ENCODE results near the gene QPCTL.
"Not testable (repeated sequence)": the region's sequence is repeated elsewhere in the genome, so short reads cannot be mapped to it uniquely, and the experiment has no call there.

QPCTL gene

GRCh38 chr19:45712699-45713067, 20.2 kb downstream of the QPCTL start:
- peaks cover 2% of the 10 kb centered on the region for H3K36me3 ChIP-seq (ENCODE audit: control insufficient read depth, insufficient read depth, low read length)
- H3K9ac ChIP-seq (ENCODE audit: low read length): no peak overlapping the region
- H3K27me3 ChIP-seq (ENCODE audit: control insufficient read depth, insufficient read depth, low read length): no peaks in the 10 kb centered on the region
- no peak overlapping the region for H3K4me3 ChIP-seq (ENCODE audit: low read length)
- no peak overlapping the region for H3K27ac ChIP-seq (ENCODE audit: low read depth, low read length)
- no peaks in the 10 kb centered on the region for H3K4me1 ChIP-seq (ENCODE audit: control insufficient read depth, insufficient read depth, low read length)

GRCh38 chr19:45713141-45713540, 20.7 kb downstream of the QPCTL start:
- Histone ChIP-seq H3K27ac (ENCODE audit: low read depth, low read length) (no peak overlapping the region), H3K4me3 (ENCODE audit: low read length) (no peak overlapping the region), H3K27me3 (ENCODE audit: control insufficient read depth, insufficient read depth, low read length) (no peaks in the 10 kb centered on the region), H3K36me3 (ENCODE audit: control insufficient read depth, insufficient read depth, low read length) (peaks cover 2% of the 10 kb centered on the region), H3K9ac (ENCODE audit: low read length) (no peak overlapping the region), H3K4me1 (ENCODE audit: control insufficient read depth, insufficient read depth, low read length) (peaks cover 4% of the 10 kb centered on the region)

- H3K36me3 ChIP-seq (ENCODE audit: control insufficient read depth, insufficient read depth, low read length): peaks cover 2% of the 10 kb centered on the region
These were observed 22.7 kb downstream of the QPCTL start for GRCh38 chr19:45715139-45715538.

GRCh38 chr19:45716359-45717130, 24.1 kb downstream of the QPCTL start:
- Histone ChIP-seq H3K9ac (ENCODE audit: low read length) (peak overlapping the region; percentile 56), H3K27ac (ENCODE audit: low read depth, low read length) (peak overlapping the region; percentile 85), H3K27me3 (ENCODE audit: control insufficient read depth, insufficient read depth, low read length) (no peaks in the 10 kb centered on the region), H3K36me3 (ENCODE audit: control insufficient read depth, insufficient read depth, low read length) (peaks cover 2% of the 10 kb centered on the region), H3K4me1 (ENCODE audit: control insufficient read depth, insufficient read depth, low read length) (peaks cover 7% of the 10 kb centered on the region), H3K4me3 (ENCODE audit: low read length) (peak overlapping the region; percentile 82)

More at GRCh38 chr19:45715139-45715538, 22.7 kb downstream of the QPCTL start:
- Histone ChIP-seq H3K4me1 (ENCODE audit: control insufficient read depth, insufficient read depth, low read length) (peaks cover 7% of the 10 kb centered on the region), H3K9ac (ENCODE audit: low read length) (no peak overlapping the region), H3K4me3 (ENCODE audit: low read length) (no peak overlapping the region), H3K27me3 (ENCODE audit: control insufficient read depth, insufficient read depth, low read length) (no peaks in the 10 kb centered on the region), H3K27ac (ENCODE audit: low read depth, low read length) (no peak overlapping the region)

GRCh38 chr19:45717131-45717982, 24.9 kb downstream of the QPCTL start:
- no peaks in the 10 kb centered on the region for H3K27me3 ChIP-seq (ENCODE audit: control insufficient read depth, insufficient read depth, low read length)
- H3K9ac ChIP-seq (ENCODE audit: low read length): peak overlapping the region; percentile 76
- peaks cover 7% of the 10 kb centered on the region for H3K4me1 ChIP-seq (ENCODE audit: control insufficient read depth, insufficient read depth, low read length)
- H3K27ac ChIP-seq (ENCODE audit: low read depth, low read length): peak overlapping the region; percentile 95
- peaks cover 2% of the 10 kb centered on the region for H3K36me3 ChIP-seq (ENCODE audit: control insufficient read depth, insufficient read depth, low read length)
- peak overlapping the region; percentile 82 for H3K4me3 ChIP-seq (ENCODE audit: low read length)

- Histone ChIP-seq H3K4me3 (ENCODE audit: low read length) (peak overlapping the region; percentile 72), H3K9ac (ENCODE audit: low read length) (peak overlapping the region; percentile 76), H3K36me3 (ENCODE audit: control insufficient read depth, insufficient read depth, low read length) (no peaks in the 10 kb centered on the region), H3K27ac (ENCODE audit: low read depth, low read length) (peak overlapping the region; percentile 95), H3K27me3 (ENCODE audit: control insufficient read depth, insufficient read depth, low read length) (no peaks in the 10 kb centered on the region), H3K4me1 (ENCODE audit: control insufficient read depth, insufficient read depth, low read length) (peaks cover 7% of the 10 kb centered on the region)
These were observed 25.7 kb downstream of the QPCTL start for GRCh38 chr19:45717983-45718650.

- not testable (repeated sequence) for H3K36me3 ChIP-seq (ENCODE audit: control insufficient read depth, insufficient read depth, low read length); H3K4me3 ChIP-seq (ENCODE audit: low read length); H3K4me1 ChIP-seq (ENCODE audit: control insufficient read depth, insufficient read depth, low read length); H3K27ac ChIP-seq (ENCODE audit: low read depth, low read length); H3K27me3 ChIP-seq (ENCODE audit: control insufficient read depth, insufficient read depth, low read length); H3K9ac ChIP-seq (ENCODE audit: low read length)
These were observed 27.6 kb downstream of the QPCTL start for GRCh38 chr19:45720065-45720464.

GRCh38 chr19:45728683-45729082, 36.2 kb downstream of the QPCTL start:
- not testable (repeated sequence) for H3K36me3 ChIP-seq (ENCODE audit: control insufficient read depth, insufficient read depth, low read length); H3K27ac ChIP-seq (ENCODE audit: low read depth, low read length); H3K27me3 ChIP-seq (ENCODE audit: control insufficient read depth, insufficient read depth, low read length); H3K4me1 ChIP-seq (ENCODE audit: control insufficient read depth, insufficient read depth, low read length); H3K9ac ChIP-seq (ENCODE audit: low read length); H3K4me3 ChIP-seq (ENCODE audit: low read length)

GRCh38 chr19:45729800-45730290, 37.4 kb downstream of the QPCTL start:
- H3K36me3 ChIP-seq (ENCODE audit: control insufficient read depth, insufficient read depth, low read length): no peaks in the 10 kb centered on the region
- H3K4me1 ChIP-seq (ENCODE audit: control insufficient read depth, insufficient read depth, low read length): peaks cover 8% of the 10 kb centered on the region
- peak overlapping the region; percentile 52 for H3K27ac ChIP-seq (ENCODE audit: low read depth, low read length)
- H3K4me3 ChIP-seq (ENCODE audit: low read length): peak overlapping the region; percentile 84
- peak overlapping the region; percentile 42 for H3K9ac ChIP-seq (ENCODE audit: low read length)
- H3K27me3 ChIP-seq (ENCODE audit: control insufficient read depth, insufficient read depth, low read length): no peaks in the 10 kb centered on the region

GRCh38 chr19:45730368-45731288, 38.2 kb downstream of the QPCTL start, which contains the start of gene FBXO46:
Gene FBXO46, minus strand, starts transcription at chr19:45730896. Its CDS starts 17,401 bp downstream, at chr19:45713495.
- peak within 1 kb of the TSS; percentile 42 for H3K9ac ChIP-seq (ENCODE audit: low read length)
- H3K27ac ChIP-seq (ENCODE audit: low read depth, low read length): peak within 1 kb of the TSS; percentile 52
- no peaks in the 10 kb centered on the region for H3K36me3 ChIP-seq (ENCODE audit: control insufficient read depth, insufficient read depth, low read length)

GRCh38 chr19:45733160-45733810, 40.8 kb downstream of the QPCTL start, which contains the start of gene MEIOSIN:
Gene MEIOSIN, plus strand, starts transcription at chr19:45733439. Its CDS starts 1,938 bp downstream, at chr19:45735377.
- Histone ChIP-seq H3K27me3 (ENCODE audit: control insufficient read depth, insufficient read depth, low read length) (no peaks in the 10 kb centered on the region), H3K36me3 (ENCODE audit: control insufficient read depth, insufficient read depth, low read length) (no peaks in the 10 kb centered on the region), H3K27ac (ENCODE audit: low read depth, low read length) (no peak within 1 kb of the TSS), H3K4me3 (ENCODE audit: low read length) (no peak within 1 kb of the TSS), H3K4me1 (ENCODE audit: control insufficient read depth, insufficient read depth, low read length) (peaks cover 8% of the 10 kb centered on the region), H3K9ac (ENCODE audit: low read length) (no peak within 1 kb of the TSS)

More at GRCh38 chr19:45730368-45731288, 38.2 kb downstream of the QPCTL start, which contains the start of gene FBXO46:
- peaks cover 8% of the 10 kb centered on the region for H3K4me1 ChIP-seq (ENCODE audit: control insufficient read depth, insufficient read depth, low read length)
- no peaks in the 10 kb centered on the region for H3K27me3 ChIP-seq (ENCODE audit: control insufficient read depth, insufficient read depth, low read length)
- peak within 1 kb of the TSS; percentile 84 for H3K4me3 ChIP-seq (ENCODE audit: low read length)
